Measurements from ENCODE around the gene ARID3C. TPM values are rescaled to one million over a fixed set of nuclear protein-coding genes. Genes with fewer than 3 reads are reported as not detected.

The ARID3C gene
- total and polyA plus RNA-seq, 2 experiments from 2014 or later, result 0.21 to 0.27 TPM

GRCh38 chr9:34599546-34599945 lies 29.3 kb downstream of the ARID3C start:
- Histone ChIP-seq H3K36me3 (replicated peaks; ENCODE audit: insufficient read depth, low read depth) (no peaks in the 10 kb centered on the region), H2AFZ (no peak overlapping the region), H3K4me3 (no peak overlapping the region), H3K27me3 (peaks cover 14% of the 10 kb centered on the region), H3K27ac (no peak overlapping the region), H3K79me2 (no peaks in the 10 kb centered on the region), H3K9me2 (replicated peaks; ENCODE audit: insufficient read depth) (no peaks in the 10 kb centered on the region), H4K20me1 (ENCODE audit: insufficient read depth, poor library complexity, severe bottlenecking) (no peaks in the 10 kb centered on the region), H3K4me2 (no peak overlapping the region), H3K9me3 (ENCODE audit: low read depth) (no peaks in the 10 kb centered on the region), H3K4me1 (ENCODE audit: insufficient read depth) (no peaks in the 10 kb centered on the region)
- 44% methylated on average over 1 of the region's 1 CpG for WGBS (ENCODE audit: low lambda C conversion rate, missing lambda C conversion rate)
- TF ChIP-seq, protein P1, sequence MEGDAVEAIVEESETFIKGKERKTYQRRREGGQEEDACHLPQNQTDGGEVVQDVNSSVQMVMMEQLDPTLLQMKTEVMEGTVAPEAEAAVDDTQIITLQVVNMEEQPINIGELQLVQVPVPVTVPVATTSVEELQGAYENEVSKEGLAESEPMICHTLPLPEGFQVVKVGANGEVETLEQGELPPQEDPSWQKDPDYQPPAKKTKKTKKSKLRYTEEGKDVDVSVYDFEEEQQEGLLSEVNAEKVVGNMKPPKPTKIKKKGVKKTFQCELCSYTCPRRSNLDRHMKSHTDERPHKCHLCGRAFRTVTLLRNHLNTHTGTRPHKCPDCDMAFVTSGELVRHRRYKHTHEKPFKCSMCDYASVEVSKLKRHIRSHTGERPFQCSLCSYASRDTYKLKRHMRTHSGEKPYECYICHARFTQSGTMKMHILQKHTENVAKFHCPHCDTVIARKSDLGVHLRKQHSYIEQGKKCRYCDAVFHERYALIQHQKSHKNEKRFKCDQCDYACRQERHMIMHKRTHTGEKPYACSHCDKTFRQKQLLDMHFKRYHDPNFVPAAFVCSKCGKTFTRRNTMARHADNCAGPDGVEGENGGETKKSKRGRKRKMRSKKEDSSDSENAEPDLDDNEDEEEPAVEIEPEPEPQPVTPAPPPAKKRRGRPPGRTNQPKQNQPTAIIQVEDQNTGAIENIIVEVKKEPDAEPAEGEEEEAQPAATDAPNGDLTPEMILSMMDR (IDR thresholded peaks at IDR 0.05; ENCODE audit: poor library complexity), result no peak
- TF ChIP-seq EZH2phosphoT487 (IDR thresholded peaks at IDR 0.05; ENCODE audit: low read depth, severe bottlenecking, unreplicated experiment) (no peak), EZH2 (IDR thresholded peaks at IDR 0.05; ENCODE audit: borderline replicate concordance) (no peak)
- DNase-seq (ENCODE audit: low spot score), result no peak

DNA sequence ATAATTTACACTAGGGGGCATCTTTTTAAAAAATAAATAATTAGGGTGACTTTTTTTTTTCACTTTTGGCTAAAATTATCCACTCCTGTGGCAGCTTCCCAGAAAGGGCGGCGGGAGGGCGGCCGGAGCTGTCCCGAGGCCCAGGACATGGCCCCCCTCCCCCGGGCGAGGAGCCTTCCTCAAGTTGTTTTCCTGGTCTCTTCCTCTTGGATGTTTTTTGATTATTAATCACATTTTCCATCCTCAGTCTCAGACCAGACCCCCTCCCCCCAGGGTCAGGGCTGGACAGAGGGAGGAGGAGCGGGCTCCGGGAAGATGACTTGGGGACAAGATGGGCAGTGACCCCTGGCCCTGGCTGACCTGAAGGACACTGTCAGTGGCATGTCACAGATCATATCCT lies 34.7 kb downstream of the ARID3C start:
- H3K36me3 ChIP-seq (replicated peaks; ENCODE audit: insufficient read depth, low read depth), result no peaks in the 10 kb centered on the region
- H2AFZ ChIP-seq, result no peak overlapping the region
- H3K79me2 ChIP-seq, result no peaks in the 10 kb centered on the region
- no peak overlapping the region for H3K27ac ChIP-seq
- no peak overlapping the region for H3K4me3 ChIP-seq
- no peaks in the 10 kb centered on the region for H3K9me2 ChIP-seq (replicated peaks; ENCODE audit: insufficient read depth)
- no peak overlapping the region for H3K4me2 ChIP-seq
- 89% methylated on average over 8 of the region's 9 CpGs for WGBS (ENCODE audit: low lambda C conversion rate, missing lambda C conversion rate)
- TF ChIP-seq EZH2phosphoT487 (IDR thresholded peaks at IDR 0.05; ENCODE audit: low read depth, severe bottlenecking, unreplicated experiment) (no peak), EZH2 (IDR thresholded peaks at IDR 0.05; ENCODE audit: borderline replicate concordance) (no peak)
- TF ChIP-seq, protein P1 (IDR thresholded peaks at IDR 0.05; ENCODE audit: poor library complexity), result no peak
- no peak for DNase-seq (ENCODE audit: low spot score)
- H3K27me3 ChIP-seq, result peaks cover 62% of the 10 kb centered on the region
- H3K4me1 ChIP-seq (ENCODE audit: insufficient read depth), result peaks cover 31% of the 10 kb centered on the region
- H4K20me1 ChIP-seq (ENCODE audit: insufficient read depth, poor library complexity, severe bottlenecking), result no peaks in the 10 kb centered on the region
- no peaks in the 10 kb centered on the region for H3K9me3 ChIP-seq (ENCODE audit: low read depth)

GRCh38 chr9:34592895-34593601 lies 35.8 kb downstream of the ARID3C start:
- Histone ChIP-seq H3K4me1 (ENCODE audit: insufficient read depth) (peaks cover 40% of the 10 kb centered on the region), H3K9me2 (replicated peaks; ENCODE audit: insufficient read depth) (no peaks in the 10 kb centered on the region), H3K27me3 (peaks cover 73% of the 10 kb centered on the region), H4K20me1 (ENCODE audit: insufficient read depth, poor library complexity, severe bottlenecking) (no peaks in the 10 kb centered on the region), H2AFZ (no peak overlapping the region), H3K9me3 (ENCODE audit: low read depth) (no peaks in the 10 kb centered on the region), H3K4me2 (peak overlapping the region; percentile 61), H3K27ac (no peak overlapping the region), H3K36me3 (replicated peaks; ENCODE audit: insufficient read depth, low read depth) (no peaks in the 10 kb centered on the region), H3K4me3 (no peak overlapping the region), H3K79me2 (no peaks in the 10 kb centered on the region)
- peak; percentile 60 for DNase-seq (ENCODE audit: low spot score)
- 14% methylated on average over 7 of the region's 26 CpGs for WGBS (ENCODE audit: low lambda C conversion rate, missing lambda C conversion rate)
- TF ChIP-seq EZH2 (IDR thresholded peaks at IDR 0.05; ENCODE audit: borderline replicate concordance) (no peak), EZH2phosphoT487 (IDR thresholded peaks at IDR 0.05; ENCODE audit: low read depth, severe bottlenecking, unreplicated experiment) (no peak)
- TF ChIP-seq, protein P1 (IDR thresholded peaks at IDR 0.05; ENCODE audit: poor library complexity), result no peak
